Activated T-cell treated with anti-CD3 and anti-CD28 coated beads for 24 hours (primary cell): ENCODE data around the gene NOVA2.
A peak's percentile ranks its signal among the peaks of the same experiment; 100 is the strongest.

Experiments
- DNase-seq: peaks from one replicate; pipeline ENCODE4 v3.0.0-alpha.2; 2020; ENCODE audit warnings: low read depth

The NOVA2 gene

GRCh38 chr19:45895519-45895972 lies 78.1 kb downstream of the NOVA2 start:
- DNase-seq = no peak

DNA sequence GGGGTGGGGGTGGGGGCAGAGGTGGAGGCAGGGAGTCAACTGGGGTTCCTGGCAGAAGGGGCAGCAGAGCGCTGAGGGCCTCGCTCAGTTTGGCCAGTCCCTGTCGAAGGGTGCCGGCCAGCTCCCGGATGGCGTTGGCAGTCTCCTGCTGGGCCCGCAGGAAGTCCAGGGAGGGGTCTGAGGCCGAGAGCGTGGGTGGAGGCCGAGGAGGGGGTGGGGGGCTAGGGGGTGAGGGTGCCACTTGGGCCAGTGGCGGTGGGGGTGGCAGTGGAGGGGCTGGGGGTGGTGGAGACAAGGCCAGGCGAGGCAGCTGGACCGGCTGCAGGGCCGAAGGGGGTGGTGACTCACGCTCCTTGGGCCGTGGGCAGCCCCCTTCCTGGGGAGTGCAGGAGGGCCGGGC lies 82.8 kb downstream of the NOVA2 start:
- no peak for DNase-seq

- DNase-seq = no peak
These were observed 84.3 kb downstream of the NOVA2 start for GRCh38 chr19:45889210-45889885.

DNA sequence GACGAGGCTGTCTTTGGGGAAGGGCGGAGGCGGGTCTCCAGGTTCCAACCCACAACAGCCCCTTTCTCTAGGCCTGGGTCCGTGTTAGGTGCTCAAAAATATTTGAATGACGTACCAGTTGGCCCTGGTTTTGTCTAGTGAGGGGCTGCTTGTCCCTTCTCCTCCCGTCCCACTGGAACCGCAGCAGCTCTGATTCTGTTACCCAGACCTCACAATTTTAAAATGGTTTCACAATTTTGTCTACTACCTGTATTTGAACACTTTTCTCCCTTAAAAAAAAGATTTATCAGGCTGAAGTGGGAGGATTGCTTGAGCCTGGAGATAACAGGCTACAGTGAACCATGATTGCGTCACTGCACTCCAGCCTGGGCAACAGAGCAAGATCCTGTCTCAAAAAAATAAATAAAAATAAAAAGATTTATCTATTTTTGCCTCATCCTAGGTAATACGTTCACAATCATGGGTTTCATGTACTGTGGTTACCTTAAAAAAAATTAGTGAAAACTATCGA lies 86.4 kb downstream of the NOVA2 start:
- no peak for DNase-seq

GRCh38 chr19:45886427-45887199 lies 87.1 kb downstream of the NOVA2 start:
- DNase-seq = peak; percentile 86

- peak; percentile 80 for DNase-seq
These were observed 87.9 kb downstream of the NOVA2 start, which contains the start of gene IRF2BP1 for GRCh38 chr19:45885556-45886426. Gene IRF2BP1 (minus strand): TSS chr19:45886141. CDS start chr19:45885774, 367 bp downstream.

DNA sequence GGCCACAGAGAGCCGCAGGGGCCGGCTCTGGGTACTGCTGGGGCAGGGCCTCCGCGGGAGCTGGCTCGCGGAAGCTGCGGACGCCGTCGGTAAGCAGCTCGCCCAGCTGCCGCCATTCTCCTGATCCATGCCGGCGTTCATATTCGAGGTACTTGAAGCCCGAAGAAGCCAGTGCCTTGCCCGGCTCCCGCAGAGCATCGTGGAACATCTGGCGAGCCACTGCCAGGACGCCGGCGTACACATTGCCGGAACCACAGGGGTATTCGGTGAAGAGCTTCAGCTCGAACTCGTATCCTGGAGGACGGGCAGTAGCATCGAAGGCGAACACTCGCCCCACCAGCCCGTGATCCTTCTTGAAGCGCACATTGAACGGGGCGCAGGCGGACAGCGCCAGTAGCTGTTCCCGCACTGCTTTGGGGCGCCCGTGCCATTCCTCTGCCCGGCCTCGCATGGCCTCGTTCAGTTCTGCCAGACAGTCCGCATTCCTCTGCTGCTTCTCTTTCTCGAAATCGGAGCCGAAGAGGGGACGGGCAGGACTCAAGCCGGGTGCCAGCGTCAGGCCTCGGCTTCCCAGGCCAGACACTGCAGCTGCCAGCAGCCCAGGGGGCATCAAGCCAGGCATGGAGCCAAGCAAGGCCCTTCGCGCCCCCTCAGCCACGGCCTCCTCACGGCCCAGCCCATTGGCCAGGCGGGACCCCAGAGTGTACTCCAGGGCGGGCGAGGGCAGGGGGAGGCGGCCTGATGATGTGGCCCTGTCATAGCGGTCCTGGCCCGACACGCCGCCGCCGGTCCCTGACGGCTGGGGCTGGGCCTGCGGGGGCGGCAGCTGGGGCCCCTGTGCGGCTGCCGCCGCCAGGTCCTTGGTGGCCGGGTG lies 88.7 kb downstream of the NOVA2 start:
- no peak for DNase-seq

GRCh38 chr19:45883881-45884681 lies 89.6 kb downstream of the NOVA2 start:
- DNase-seq = no peak
